Activated CD4-positive, CD25-positive, alpha-beta regulatory T cell (primary cell): ENCODE data around the gene ITGA3.
A peak's percentile ranks its signal among the peaks of the same experiment; 100 is the strongest.

Experiments
- DNase-seq, 4 experiments: peaks; one replicate each; lab custom pipeline; 2025; lab: John Stamatoyannopoulos, UW

Gene ITGA3

GRCh38 chr17:50055426-50056216 is at the start of gene ITGA3:
TSS of gene ITGA3 (plus strand) at chr17:50056110. CDS start at chr17:50056440, 330 bp downstream.
- DNase-seq = peak in 1 of 4 experiments; percentile 26

GRCh38 chr17:50009282-50009681 is 46.6 kb upstream of the ITGA3 start:
- no peak for DNase-seq

GRCh38 chr17:50013079-50013478 is 42.8 kb upstream of the ITGA3 start:
- DNase-seq = no peak

GRCh38 chr17:50014471-50015088 is 41.3 kb upstream of the ITGA3 start:
- DNase-seq = no peak

GRCh38 chr17:50015146-50015545 is 40.8 kb upstream of the ITGA3 start:
- DNase-seq = no peak

- no peak for DNase-seq
Observed at GRCh38 chr17:50018909-50019308, 37.0 kb upstream of the ITGA3 start.

- DNase-seq = no peak
Observed at GRCh38 chr17:50020841-50021599, 34.9 kb upstream of the ITGA3 start.

- no peak for DNase-seq
Observed at GRCh38 chr17:50021681-50022370, 34.1 kb upstream of the ITGA3 start.

GRCh38 chr17:50022463-50023130 is 33.3 kb upstream of the ITGA3 start:
- DNase-seq = no peak

- no peak for DNase-seq
Observed at GRCh38 chr17:50023520-50023919, 32.4 kb upstream of the ITGA3 start.

GRCh38 chr17:50024808-50025207 is 31.1 kb upstream of the ITGA3 start:
- DNase-seq = no peak

- no peak for DNase-seq
Observed at GRCh38 chr17:50026046-50026675, 29.7 kb upstream of the ITGA3 start.

- peak; percentile 53 to 81 (median 66) for DNase-seq
Observed at GRCh38 chr17:50026837-50027171, 29.1 kb upstream of the ITGA3 start.

- DNase-seq = no peak
Observed at GRCh38 chr17:50027172-50027880, 28.6 kb upstream of the ITGA3 start.

GRCh38 chr17:50027881-50028735 is 27.8 kb upstream of the ITGA3 start:
- no peak for DNase-seq

- DNase-seq = no peak
Observed at GRCh38 chr17:50028736-50029120, 27.2 kb upstream of the ITGA3 start.

- DNase-seq = no peak
Observed at GRCh38 chr17:50029185-50029584, 26.7 kb upstream of the ITGA3 start.

GRCh38 chr17:50033316-50033715 is 22.6 kb upstream of the ITGA3 start:
- DNase-seq = no peak

GRCh38 chr17:50034498-50035364 is 21.2 kb upstream of the ITGA3 start:
- no peak for DNase-seq
